HG03280 (cell line): ENCODE data around the gene TMEM245.
A peak's percentile ranks its signal among the peaks of the same experiment; 100 is the strongest.

Source experiments
- ATAC-seq: cut with Tn5 transposase; IDR thresholded peaks from one replicate; pipeline ENCODE4 v1.9.1; 2021; ENCODE audit warnings: mild to moderate bottlenecking, moderate library complexity; ENCODE audit not compliant: unreplicated experiment

Gene TMEM245

GRCh38 chr9:109119439-109120203 is at the start of gene TMEM245:
TSS of gene TMEM245 (minus strand) at chr9:109119947. CDS start at chr9:109119913, 34 bp downstream.
- peak; percentile 89 for ATAC-seq

GRCh38 chr9:109168170-109168569 is 48.4 kb upstream of the TMEM245 start:
- no peak for ATAC-seq

GRCh38 chr9:109167716-109168115 is 48.0 kb upstream of the TMEM245 start:
- ATAC-seq: no peak

- ATAC-seq: no peak
Measured at GRCh38 chr9:109166771-109167601, 47.2 kb upstream of the TMEM245 start, which contains the start of gene FRRS1L. TSS of gene FRRS1L (minus strand) at chr9:109167249. CDS start at chr9:109167138, 111 bp downstream.

- ATAC-seq: no peak
Measured at GRCh38 chr9:109166171-109166770, 46.5 kb upstream of the TMEM245 start.

- ATAC-seq: no peak
Measured at GRCh38 chr9:109164042-109164441, 44.3 kb upstream of the TMEM245 start.

- no peak for ATAC-seq
Measured at GRCh38 chr9:109163194-109163593, 43.4 kb upstream of the TMEM245 start.

- no peak for ATAC-seq
Measured at GRCh38 chr9:109162677-109163076, 42.9 kb upstream of the TMEM245 start.

GRCh38 chr9:109161471-109161870 is 41.7 kb upstream of the TMEM245 start:
- ATAC-seq: no peak

GRCh38 chr9:109159583-109159982 is 39.8 kb upstream of the TMEM245 start:
- no peak for ATAC-seq

GRCh38 chr9:109158651-109159050 is 38.9 kb upstream of the TMEM245 start:
- ATAC-seq: no peak

GRCh38 chr9:109156708-109157107 is 37.0 kb upstream of the TMEM245 start:
- no peak for ATAC-seq

GRCh38 chr9:109150925-109151545 is 31.3 kb upstream of the TMEM245 start:
- ATAC-seq: no peak

- ATAC-seq: no peak
Measured at GRCh38 chr9:109149722-109150121, 30.0 kb upstream of the TMEM245 start.

- ATAC-seq: no peak
Measured at GRCh38 chr9:109149089-109149488, 29.3 kb upstream of the TMEM245 start.

GRCh38 chr9:109145051-109145450 is 25.3 kb upstream of the TMEM245 start:
- ATAC-seq: no peak

GRCh38 chr9:109143881-109144562 is 24.3 kb upstream of the TMEM245 start:
- ATAC-seq: peak; percentile 99

- no peak for ATAC-seq
Measured at GRCh38 chr9:109141375-109141774, 21.6 kb upstream of the TMEM245 start.

- ATAC-seq: no peak
Measured at GRCh38 chr9:109139851-109140250, 20.1 kb upstream of the TMEM245 start.

- no peak for ATAC-seq
Measured at GRCh38 chr9:109138421-109138820, 18.7 kb upstream of the TMEM245 start.
